OCI-M2 (cell line): ENCODE results near the gene NADSYN1.

Experiments
- DNase-seq: peaks from one replicate; lab custom pipeline; 2025; ENCODE audit not compliant: unreplicated experiment; lab: John Stamatoyannopoulos, UW

Gene NADSYN1

DNA sequence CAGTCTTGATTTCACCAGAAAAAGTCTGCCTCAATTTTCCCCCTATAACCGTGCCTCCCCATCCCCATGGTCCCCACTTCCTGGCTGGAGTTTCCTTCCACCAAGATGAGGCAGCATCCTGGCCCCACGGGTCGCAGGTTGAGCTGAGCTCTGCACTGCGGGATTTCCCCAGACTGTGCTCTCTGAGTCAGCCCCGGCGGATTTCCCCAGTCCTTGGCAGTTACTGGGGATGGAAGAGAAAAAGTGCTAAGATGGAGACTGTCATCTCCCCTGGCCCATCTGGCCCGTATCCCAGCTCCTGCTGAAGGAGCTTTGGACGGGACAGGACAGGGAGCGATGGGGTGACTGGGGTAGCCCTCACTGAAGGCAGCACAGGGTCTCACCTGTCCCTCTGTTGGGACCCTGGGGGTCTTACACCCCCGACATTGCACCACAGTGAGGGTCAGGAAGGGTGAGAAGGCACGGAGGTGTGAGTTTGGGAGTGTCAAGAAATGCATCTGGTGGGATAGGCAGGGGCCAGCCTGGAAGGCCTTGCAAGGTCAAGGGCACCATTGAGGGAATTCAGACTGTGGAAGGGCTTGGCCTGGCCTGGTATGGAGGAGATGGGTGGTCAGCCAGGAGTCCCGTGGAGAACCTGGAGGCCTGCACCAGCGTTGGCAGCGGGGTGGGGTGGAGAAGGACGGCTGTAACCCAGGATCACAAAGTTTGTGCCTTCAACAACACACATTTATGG lies 36.5 kb downstream of the NADSYN1 start:
- DNase-seq, result no peak

DNA sequence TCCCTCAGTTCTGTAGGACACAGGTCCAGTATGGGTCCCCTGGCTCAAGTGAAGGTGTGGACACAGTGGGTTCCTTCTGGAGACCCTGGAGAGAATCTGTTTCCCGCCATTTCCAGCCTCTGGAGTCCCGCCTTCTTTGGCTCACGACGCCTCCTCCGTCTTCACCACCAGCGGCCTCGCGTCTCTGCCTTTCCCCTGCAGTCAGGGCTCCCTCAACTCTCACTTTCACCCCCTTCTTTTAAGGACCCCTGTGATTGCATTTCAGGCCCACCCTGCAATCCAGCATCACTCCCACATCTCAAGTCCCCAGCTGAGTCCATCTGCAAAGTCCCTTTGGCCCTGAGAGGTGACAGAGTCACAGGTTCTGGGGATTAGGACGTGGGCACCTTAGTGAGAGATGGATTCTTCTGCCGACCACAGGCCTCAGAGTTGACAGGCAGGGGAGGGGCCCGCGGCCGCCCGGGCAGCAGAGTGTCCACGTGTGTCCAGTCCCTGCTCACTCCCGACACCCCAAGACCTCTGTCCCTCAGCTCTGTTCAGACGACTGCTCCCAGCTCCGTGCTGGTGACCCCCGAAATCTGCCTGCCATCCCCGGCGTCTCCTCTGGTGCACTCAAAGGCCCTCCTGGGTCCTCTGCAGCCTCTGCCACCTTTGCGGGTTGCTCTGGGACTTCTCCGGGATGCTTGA lies 37.2 kb downstream of the NADSYN1 start:
- no peak for DNase-seq

DNA sequence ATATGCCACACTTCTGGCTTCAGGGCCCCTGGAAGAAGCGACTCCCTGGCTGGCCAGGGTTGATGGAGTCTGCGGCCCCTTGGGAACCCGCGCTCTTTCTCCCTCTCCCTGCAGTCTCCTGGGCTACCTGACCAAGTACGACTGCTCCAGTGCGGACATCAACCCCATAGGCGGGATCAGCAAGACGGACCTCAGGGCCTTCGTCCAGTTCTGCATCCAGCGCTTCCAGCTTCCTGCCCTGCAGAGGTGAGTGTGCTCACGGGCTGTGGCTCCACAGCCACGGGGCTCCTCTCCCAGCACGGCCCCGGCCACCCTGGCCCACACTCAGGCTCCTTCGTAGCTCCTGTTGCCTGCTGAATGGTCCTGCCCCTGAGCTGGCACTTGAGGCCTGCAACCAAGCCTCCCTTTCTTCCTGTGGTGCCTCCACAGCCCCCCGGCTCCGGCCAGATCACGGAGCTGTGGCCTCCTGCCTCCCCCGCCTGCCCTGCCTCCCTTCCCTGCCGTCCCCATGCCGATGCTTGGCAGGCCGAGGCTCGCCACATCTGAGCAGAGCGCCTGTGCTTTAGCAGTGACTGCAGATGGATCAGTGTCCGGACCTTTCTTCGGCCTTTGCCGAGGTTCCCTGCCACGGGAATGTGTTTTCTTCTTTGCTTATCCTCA lies 37.9 kb downstream of the NADSYN1 start:
- DNase-seq, result no peak

DNA sequence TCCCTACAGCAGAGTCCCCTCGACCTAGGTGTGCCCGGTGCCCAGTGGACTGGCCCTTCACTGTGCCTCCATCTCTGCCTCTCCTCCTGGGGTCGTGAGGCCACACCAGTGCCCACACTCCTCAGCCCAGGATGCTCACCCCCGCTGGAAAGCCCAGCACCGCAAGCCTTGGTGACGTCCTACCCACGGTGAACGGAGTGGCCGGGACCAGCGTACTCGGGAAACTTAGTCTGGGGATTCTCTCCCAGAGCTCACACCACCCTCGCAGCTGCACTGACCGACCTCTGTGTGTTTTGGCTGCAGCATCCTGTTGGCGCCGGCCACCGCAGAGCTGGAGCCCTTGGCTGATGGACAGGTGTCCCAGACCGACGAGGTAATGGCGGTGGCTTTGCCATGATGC lies 38.5 kb downstream of the NADSYN1 start:
- no peak for DNase-seq

DNA sequence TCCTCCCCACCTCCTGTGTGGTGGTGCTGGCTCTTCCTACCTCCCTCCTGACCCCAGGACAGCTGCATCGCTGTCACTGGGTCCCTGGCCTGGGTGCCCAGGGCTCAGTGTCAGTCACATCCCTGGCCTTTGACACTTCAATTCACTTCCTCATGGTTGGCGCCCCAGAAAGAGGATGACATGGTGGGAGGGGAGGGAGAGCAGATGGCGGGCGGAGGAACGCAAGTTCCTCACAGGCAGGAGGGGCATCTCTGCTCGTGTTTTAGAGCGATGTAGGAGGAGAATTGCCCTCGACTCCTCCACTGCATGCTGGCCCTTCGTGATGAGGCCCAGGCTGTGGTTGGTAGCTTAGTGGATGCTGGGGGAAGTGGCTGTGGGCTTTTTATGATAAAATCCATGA lies 38.9 kb downstream of the NADSYN1 start:
- no peak for DNase-seq

DNA sequence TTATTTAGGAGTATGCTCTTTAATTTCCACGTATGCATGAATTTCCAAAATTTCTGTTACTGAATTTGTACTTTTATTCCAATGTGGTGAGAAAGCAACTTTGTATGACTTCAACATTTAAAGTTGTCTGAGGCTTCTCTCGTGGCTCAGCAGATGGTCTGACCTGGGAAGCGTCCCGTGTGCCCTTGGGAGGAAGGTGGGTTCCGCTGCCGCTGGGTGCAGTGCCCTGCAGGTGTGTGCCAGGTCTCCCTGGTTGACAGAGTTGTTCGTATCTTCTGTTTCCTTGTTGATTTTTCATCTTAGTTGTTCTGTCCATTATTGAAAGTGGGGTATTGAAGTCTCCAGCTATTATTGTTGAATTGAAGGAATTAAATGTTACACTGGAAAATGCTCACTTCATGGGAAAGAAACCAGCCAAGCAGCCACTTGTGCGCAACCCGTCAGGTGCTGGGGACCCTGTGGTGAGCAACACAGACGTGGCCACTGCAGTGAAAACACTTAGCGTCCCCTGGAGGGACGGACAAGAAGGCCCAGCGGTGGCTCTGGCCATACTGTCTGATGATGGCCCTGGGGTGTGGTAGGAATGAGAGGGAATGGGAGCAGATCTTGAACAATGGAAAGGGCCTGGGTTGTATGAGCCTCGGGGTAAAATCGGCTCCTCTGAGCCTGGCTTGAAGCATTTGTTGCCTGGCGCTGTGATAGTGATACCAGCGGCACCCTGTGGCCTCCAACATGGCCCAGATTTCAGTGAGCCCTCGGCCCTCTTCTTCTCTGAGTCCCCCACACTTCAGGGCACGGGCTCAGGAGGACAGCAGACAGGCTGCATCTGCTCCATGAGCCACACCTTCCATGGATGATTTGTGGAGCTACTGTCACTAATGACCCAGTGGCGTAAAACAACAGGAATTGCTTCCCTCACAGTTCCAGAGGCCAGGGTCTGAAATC lies 42.6 kb downstream of the NADSYN1 start:
- no peak for DNase-seq

DNA sequence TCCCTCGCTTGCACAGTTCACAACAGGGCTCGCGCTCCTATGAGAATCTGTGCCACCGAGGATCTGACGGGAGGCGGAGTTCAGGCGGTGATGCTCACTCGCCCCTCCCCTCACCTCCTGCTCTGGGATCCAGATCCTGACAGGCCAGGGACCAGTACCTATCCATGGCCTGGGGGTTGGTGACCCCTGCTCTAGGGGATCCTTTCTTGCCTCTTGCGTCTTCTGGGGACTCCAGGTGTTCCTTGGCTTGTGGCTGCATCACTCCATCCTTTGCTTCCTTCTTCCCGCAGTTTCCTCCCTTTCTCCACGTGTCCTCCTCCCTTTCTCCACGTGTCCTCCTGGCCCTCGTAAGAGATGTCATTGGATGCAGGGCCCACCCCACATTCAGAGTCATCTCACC lies 43.4 kb downstream of the NADSYN1 start:
- no peak for DNase-seq

DNA sequence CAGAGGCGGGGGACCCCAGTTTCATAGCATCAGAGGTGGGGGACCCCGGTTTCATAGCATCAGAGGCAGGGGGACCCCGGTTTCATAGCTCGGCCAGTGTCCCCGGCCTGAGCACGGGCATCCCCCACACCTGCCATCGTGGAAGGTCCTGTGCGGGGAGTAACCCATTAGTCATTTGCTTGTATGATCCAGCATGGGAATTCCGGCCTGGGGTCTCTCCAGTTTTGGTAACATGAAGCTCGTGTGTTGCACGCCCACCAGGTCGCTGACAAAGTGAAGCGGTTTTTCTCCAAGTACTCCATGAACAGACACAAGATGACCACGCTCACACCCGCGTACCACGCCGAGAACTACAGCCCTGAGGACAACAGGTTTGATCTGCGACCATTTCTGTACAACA lies 45.1 kb downstream of the NADSYN1 start:
- DNase-seq, result no peak

DNA sequence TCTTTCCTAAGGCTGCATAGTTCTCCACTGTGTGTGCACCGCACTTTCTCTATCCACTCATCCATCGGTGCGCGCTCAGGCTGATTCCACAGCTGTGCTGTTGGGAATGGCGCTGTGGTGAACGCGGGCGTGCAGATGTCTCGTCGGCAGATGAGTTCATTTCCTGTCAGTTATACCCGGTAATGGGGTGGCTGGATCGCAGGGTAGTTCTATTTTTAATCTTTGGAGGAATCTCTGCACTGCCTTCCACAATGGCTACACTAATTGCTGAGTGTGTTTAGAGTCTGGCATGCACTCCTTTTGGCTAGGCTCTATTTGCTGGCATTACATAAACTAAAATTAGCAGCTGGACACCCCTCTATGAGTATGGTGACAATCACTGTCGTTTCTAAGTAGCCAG lies 46.1 kb downstream of the NADSYN1 start:
- no peak for DNase-seq

DNA sequence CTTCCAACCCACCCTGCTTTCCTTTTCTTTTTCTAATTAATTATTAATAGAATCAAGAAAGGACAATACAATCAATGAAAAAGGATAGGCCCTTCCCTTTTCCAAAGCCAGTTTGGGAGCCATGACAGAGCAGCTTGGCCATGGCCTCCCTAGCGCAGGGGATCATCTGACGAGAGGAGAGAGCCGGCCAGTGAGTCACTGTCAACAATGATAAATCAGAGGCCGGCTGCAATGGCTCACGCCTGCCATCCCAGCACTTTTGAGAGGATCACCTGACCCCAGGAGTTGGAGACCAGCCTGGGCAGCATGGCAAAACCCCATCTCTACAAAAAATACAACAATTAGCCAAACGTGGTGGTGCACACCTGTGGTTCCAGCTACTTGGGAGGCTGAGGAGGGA lies 46.5 kb downstream of the NADSYN1 start:
- DNase-seq, result no peak

DNA sequence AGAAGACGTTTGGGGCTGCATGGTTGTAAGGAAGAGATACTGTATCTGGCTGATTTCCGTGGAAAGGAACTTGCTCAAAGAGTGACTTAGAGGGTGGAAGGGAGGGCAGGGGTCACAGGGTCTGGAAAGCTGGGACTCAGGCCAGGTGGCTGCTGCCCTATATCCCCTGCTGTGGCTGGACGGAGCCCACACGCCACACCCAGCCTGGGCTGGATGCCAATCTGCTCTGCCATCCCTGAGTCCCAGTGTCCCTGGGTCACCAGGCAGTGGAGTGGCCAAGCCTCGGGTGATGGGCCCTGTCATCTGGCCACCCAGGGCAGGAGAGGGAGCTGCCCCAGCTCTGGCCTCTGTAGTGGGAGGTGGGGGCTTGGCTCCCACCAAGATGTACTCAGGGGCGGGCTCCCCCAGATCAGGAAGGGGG lies 47.6 kb downstream of the NADSYN1 start:
- no peak for DNase-seq

DNA sequence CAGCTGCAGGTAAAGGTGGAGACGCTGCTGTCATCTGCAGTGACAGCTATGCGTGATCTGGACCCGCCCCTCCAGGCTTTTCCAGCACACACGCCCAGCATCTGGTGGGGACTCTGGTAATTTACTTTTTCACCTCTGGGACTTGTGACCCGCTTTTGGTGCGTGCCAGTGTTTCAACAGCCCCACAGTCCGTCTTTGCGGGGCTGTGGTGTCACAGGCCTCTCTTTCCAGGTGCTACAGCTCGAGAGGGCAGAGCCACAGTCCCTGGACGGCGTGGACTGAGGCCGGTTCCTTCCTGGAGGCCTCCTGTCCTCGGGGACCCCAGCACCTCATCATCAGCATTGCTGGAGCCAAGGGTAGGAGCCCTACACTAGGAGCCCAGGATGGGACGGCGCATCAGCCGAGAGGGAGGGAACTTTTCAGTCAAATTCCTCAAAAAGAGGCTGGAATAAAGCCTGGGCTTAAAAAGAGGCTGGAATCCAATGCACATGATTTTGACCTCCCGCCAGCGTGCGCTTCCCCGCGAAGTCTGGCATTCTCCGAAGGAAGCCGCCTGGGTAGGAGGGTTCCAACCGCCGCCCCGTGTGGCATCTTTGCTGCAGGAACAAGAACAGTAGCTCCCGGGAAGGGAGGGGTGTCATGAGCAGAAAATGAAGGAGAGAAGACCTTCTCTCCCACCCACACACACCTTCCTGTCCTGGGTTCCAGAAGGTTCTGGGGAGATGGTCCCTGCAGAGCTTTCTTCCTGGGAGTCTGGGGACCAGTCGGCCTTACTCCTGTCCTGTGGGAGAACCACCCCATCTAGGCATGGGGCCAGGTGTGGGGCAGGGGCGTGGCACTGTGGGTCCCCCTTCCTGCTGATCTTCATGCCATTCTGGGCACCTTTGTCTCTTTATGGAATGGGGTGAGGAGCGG lies 48.3 kb downstream of the NADSYN1 start:
- DNase-seq, result no peak

DNA sequence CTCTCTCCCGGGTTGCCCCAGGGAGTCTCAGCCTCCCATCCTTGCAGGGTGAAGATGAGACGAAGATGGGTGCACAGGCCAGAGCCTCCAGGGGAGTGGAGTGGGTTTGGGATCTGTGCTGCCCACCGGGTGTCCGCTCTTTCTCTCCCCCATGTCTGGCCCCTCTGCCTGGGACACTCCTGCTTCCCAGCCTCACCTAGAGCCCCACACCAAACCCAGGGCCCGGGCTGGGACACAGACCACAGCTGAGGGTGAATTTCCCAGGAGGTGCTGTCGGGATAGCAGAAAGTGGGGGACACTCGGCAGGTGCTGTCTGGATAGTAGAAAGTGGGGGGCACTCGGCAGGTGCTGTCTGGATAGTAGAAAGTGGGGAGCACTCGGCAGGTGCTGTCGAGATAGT lies 49.0 kb downstream of the NADSYN1 start:
- DNase-seq, result no peak

DNA sequence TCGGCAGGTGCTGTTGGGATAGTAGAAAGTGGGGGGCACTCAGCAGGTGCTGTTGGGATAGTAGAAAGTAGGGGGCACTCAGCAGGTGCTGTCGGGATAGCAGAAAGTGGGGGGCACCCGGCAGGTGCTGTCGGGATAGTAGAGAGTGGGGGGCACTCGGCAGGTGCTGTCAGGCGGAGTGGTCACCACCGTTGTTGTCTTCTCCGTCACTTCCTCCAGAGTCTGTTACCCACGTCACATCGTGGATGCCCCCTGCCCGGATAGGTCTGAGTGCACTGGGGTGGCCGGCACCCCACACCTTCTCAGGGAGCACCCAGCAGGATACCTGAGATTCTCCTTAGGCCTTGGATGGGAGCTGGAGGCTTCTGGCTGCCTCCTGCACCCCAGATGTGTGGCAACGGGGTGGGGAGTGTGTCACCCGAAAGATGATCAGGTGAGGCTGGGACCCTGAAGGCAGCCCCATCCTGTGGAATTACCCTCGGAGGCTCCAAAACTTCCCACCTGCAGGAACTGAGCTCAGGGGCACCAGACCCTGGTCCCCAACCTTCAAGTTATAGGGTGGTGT lies 50.0 kb downstream of the NADSYN1 start:
- DNase-seq, result no peak

DNA sequence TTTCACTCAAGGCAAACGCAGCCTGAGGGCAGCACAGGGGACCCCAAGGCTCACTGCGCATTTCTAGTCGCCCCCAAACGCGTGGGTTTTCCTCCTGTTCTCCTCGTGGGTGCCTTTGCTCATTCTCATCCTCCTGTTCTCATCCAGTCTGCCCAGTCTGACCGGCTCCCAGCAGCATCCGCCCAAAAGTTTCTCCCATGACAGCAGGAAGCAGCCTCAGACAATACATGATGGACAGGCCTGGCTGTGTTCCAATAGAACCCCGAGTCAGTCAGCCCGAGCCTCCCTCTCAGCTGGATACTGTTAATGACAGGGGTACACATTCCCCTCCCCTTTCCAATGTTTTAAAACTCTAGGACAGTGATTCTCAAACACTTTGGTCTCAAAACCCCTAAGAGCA lies 51.5 kb downstream of the NADSYN1 start:
- DNase-seq, result no peak

DNA sequence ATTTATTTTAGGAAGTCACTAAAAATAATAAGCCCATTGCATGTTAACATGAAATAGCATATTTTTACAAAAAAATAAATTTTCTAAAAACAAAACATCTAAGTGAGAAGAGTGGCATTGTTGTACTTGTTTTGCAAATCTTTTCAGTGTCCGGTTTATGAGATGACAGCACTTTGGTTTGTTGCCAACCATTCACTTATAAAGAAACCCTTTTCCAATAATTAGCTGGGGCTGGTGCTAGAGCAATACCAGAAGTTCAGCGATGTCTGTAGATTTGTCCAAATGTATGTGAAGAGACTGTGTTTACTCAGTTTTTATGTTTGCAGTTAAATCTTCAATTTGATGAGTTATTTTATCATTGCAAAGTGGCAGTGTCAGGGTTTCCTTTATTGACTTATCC lies 52.0 kb downstream of the NADSYN1 start:
- no peak for DNase-seq

DNA sequence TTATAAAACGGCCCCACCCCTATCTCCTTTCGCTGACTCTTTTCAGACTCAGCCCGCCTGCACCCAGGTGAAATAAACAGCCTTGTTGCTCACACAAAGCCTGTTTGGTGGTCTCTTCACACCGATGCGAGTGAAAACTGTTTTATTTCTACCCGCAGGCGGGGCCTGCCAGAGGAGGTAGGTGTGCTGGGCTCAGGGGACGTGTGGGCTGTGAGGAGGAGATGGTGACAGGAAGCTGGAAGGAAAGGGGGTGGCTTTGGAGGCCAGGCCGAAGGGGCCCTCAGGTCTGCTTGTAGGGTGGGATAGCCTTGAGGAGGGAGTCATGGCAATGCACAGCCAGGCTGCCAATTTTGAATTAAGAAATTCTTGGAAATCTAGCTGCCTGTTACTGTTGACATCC lies 52.8 kb downstream of the NADSYN1 start:
- no peak for DNase-seq

DNA sequence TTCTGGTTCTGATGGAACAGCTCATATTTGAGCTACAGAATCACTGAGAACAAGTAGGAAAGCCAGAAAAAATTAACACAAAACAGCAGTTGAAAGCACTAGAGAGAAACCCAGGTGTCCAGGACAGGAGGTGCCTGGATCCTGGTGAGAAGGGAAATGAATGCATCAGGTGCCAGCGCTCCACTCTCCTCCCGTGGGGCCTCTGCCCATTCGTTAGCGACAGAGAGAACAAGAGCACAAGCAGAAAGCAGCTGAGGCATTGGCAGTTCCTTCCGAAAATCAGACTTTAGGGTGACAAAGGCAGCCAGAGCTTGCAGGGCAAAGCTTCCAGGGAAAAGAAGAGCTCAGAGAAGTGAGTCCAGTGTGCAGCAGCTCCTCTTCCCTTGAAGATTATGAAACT lies 54.1 kb downstream of the NADSYN1 start:
- no peak for DNase-seq

DNA sequence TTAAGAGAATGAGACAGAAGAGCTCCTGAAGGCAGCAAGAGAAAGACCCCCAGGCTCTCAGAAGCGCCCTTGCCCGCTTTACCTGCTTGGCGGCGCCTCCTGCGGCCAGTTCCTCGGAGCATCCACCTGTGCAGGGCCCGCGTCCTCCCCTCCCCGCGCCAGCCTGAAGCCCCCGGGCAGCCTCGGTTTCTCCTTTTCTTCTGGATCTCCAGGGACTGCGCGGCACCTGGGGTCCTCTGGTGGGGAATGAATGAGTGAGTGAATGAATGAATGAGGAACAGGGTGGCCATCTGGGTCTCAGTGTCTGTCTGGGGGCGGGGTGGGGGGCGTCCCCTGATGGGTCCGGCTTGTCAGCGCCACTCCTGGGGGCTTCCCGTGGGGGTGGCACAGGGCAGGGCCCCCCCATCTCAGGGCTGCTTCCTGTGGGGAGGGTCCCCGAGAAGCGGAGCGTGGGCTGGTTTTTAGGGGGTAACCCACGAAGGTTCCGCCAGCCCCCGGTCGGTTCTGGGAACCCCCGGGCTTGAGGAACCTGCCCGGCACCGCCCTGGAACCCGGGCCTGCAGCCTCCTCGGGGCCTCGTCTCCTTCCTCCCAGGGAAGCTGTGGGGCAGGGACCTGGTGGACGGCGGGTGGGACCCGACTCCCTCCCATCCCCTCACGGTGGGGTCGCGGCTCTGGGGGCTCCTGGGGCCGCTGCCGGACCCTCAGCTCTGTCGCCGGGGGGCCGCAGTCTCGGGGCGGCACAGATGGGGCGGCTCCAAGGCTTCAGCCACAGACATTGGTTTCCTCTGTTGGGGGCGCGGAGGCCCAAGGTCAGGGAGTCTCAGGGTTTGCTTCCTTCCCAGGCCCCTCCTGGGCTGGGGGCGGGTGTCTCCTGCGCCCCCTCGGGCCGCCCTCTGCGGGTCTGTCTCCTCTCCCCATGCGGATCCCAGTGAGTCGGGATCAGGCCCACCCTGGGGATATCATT lies 65.8 kb downstream of the NADSYN1 start:
- no peak for DNase-seq
